Smooth muscle cell (in vitro differentiated cells): ENCODE results near the gene ZEB2. TPM values are rescaled to one million over a fixed set of nuclear protein-coding genes. Genes with fewer than 3 reads are reported as not detected.

ENCODE experiments used
- DNase-seq: peaks from one replicate; lab custom pipeline; 2025; ENCODE audit not compliant: unreplicated experiment; lab: John Stamatoyannopoulos, UW
- H2AFZ ChIP-seq: fragments of 200-600 bp; sonication (generic); 2 replicates; pipeline ENCODE4 v1.6.0; 2016; ENCODE audit warnings: antibody characterized with exemption, low read depth, mild to moderate bottlenecking
- H3F3A ChIP-seq: fragments of 200-600 bp; sonication (generic); 2 replicates; pipeline ENCODE4 v1.6.0; 2017; ENCODE audit warnings: antibody characterized with exemption, low read depth
- H3K27ac ChIP-seq: fragments of 200-600 bp; sonication (generic); 2 replicates; pipeline ENCODE4 v1.5.1; 2016; ENCODE audit warnings: low read depth, mild to moderate bottlenecking
- H3K27me3 ChIP-seq: fragments of 200-600 bp; sonication (generic); 2 replicates; pipeline ENCODE4 v1.6.1; 2016; ENCODE audit warnings: low read depth, mild to moderate bottlenecking
- H3K36me3 ChIP-seq: fragments of 200-600 bp; sonication (generic); 2 replicates; pipeline ENCODE4 v1.5.1; 2016; ENCODE audit warnings: low read depth
- H3K4me1 ChIP-seq: fragments of 200-600 bp; sonication (generic); 2 replicates; pipeline ENCODE4 v1.5.1; 2016; ENCODE audit warnings: low read depth
- H3K4me2 ChIP-seq: fragments of 200-600 bp; sonication (generic); 2 replicates; pipeline ENCODE4 v1.6.0; 2016; ENCODE audit warnings: mild to moderate bottlenecking
- H3K4me3 ChIP-seq: fragments of 200-600 bp; sonication (generic); 2 replicates; pipeline ENCODE4 v1.5.1; 2016; ENCODE audit warnings: mild to moderate bottlenecking
- H3K79me2 ChIP-seq: fragments of 200-600 bp; sonication (generic); 2 replicates; pipeline ENCODE4 v1.6.0; 2016; ENCODE audit warnings: low read depth, mild to moderate bottlenecking
- H3K9ac ChIP-seq: fragments of 200-600 bp; sonication (generic); 2 replicates; pipeline ENCODE4 v1.6.0; 2016; ENCODE audit warnings: low read depth
- H3K9me3 ChIP-seq: fragments of 200-600 bp; sonication (generic); replicated peaks from 2 replicates; pipeline ENCODE4 v1.5.1; 2016; ENCODE audit warnings: low read depth
- H4K20me1 ChIP-seq: fragments of 200-600 bp; sonication (generic); 2 replicates; pipeline ENCODE4 v1.6.0; 2016; ENCODE audit warnings: low read depth
- WGBS: methylation state at CpG from one replicate; pipeline ENCODE4 v1.1.7; 2016; ENCODE audit warnings: low lambda C conversion rate; 5-methylcytosine and 5-hydroxymethylcytosine counted together
- polyA plus RNA-seq: library from polyadenylated mRNA; unstranded; fragments of >200 nt; fragmentation: Nextera tagmentation; extraction: Ambion mirVana; gene quantifications from 2 replicates; pipeline ENCODE4 v1.2.1, GENCODE V29; 2016
- small RNA-seq: library from RNA; depleted of rRNA; stranded (forward); fragments of <200 nt; gene quantifications from one replicate; pipeline ENCODE3, GENCODE V24; 2014
- total RNA-seq: library from RNA; depleted of rRNA; stranded (reverse); fragments of >200 nt; gene quantifications from 2 replicates; pipeline ENCODE4 v1.2.3, GENCODE V29; 2014
- TF ChIP-seq, protein P1 (sequence below): fragments of 200-600 bp; sonication (generic); IDR thresholded peaks from 2 replicates; pipeline ENCODE4 v1.5.1; 2017; ENCODE audit warnings: borderline replicate concordance, mild to moderate bottlenecking, antibody characterized with exemption; ENCODE audit not compliant: insufficient read depth, poor library complexity, severe bottlenecking

Gene ZEB2
- total and polyA plus RNA-seq, 2 experiments from 2014 or later: 67.5 to 148 TPM

DNA sequence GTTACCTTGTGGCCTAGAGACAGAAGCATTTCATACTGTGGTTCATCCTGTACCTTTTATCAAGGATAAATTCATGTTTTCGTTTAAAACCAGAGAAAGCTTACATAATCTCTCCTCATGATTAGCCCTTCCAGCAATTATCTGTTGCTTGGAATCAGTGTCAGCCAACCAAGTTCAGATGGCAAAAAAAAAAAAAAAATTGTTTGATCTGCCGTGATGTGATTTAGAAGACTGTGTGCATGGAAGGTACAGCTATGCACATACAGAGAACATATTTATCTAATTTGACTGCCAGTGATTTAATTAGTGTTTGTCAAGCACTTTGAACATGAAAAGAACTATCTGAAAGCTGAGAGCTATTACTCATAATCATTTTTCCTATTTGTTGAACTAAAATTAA, 180.9 kb downstream of the ZEB2 start:
- TF ChIP-seq, protein P1, sequence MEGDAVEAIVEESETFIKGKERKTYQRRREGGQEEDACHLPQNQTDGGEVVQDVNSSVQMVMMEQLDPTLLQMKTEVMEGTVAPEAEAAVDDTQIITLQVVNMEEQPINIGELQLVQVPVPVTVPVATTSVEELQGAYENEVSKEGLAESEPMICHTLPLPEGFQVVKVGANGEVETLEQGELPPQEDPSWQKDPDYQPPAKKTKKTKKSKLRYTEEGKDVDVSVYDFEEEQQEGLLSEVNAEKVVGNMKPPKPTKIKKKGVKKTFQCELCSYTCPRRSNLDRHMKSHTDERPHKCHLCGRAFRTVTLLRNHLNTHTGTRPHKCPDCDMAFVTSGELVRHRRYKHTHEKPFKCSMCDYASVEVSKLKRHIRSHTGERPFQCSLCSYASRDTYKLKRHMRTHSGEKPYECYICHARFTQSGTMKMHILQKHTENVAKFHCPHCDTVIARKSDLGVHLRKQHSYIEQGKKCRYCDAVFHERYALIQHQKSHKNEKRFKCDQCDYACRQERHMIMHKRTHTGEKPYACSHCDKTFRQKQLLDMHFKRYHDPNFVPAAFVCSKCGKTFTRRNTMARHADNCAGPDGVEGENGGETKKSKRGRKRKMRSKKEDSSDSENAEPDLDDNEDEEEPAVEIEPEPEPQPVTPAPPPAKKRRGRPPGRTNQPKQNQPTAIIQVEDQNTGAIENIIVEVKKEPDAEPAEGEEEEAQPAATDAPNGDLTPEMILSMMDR: no peak
- 84% methylated on average over 2 of the region's 2 CpGs for WGBS
- Histone ChIP-seq H4K20me1 (no peaks in the 10 kb centered on the region), H3K4me3 (no peak overlapping the region), H3K4me2 (no peak overlapping the region), H3F3A (no peaks in the 10 kb centered on the region), H2AFZ (no peak overlapping the region), H3K27me3 (no peaks in the 10 kb centered on the region), H3K36me3 (no peaks in the 10 kb centered on the region), H3K9ac (no peak overlapping the region), H3K4me1 (no peaks in the 10 kb centered on the region), H3K9me3 (no peaks in the 10 kb centered on the region), H3K27ac (no peak overlapping the region), H3K79me2 (no peaks in the 10 kb centered on the region)
- DNase-seq: no peak

DNA sequence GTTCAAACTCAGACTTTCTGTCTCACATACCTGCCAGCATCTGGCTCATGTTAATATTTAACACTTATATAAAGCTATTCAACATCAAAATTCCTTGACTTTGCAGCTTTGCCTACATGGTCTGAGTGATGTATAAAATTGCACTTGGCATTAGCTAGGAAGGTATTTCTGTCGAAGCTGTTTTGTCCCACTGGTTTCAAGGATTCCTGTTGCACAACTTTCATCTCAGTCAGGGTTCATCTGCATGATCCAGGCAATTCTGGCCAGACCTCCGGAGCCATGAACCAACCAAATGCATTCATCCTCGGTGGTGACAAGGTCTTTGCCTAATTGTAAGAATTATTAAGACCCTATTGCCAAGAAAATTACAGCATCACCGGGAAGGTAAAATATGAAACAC, 185.4 kb downstream of the ZEB2 start:
- H3K4me2 ChIP-seq: no peak overlapping the region
- TF ChIP-seq, protein P1: no peak
- no peak overlapping the region for H3K27ac ChIP-seq
- no peak overlapping the region for H3K9ac ChIP-seq
- H3K27me3 ChIP-seq: no peaks in the 10 kb centered on the region
- peaks cover 16% of the 10 kb centered on the region for H3K4me1 ChIP-seq
- H3K9me3 ChIP-seq: no peaks in the 10 kb centered on the region
- peaks cover 17% of the 10 kb centered on the region for H3K79me2 ChIP-seq
- no peaks in the 10 kb centered on the region for H4K20me1 ChIP-seq
- no peaks in the 10 kb centered on the region for H3F3A ChIP-seq
- no peak overlapping the region for H3K4me3 ChIP-seq
- H3K36me3 ChIP-seq: no peaks in the 10 kb centered on the region
- H2AFZ ChIP-seq: no peak overlapping the region
- WGBS: 55% methylated on average over 4 of the region's 4 CpGs
- no peak for DNase-seq

Small RNA genes within 50 kb of the gene (small RNA-seq; reads per million reads assigned to genes)
- not detected for gene RF01987
